ENCODE data around the gene SLC39A7. TPM values are rescaled to one million over a fixed set of nuclear protein-coding genes. Genes with fewer than 3 reads are reported as not detected.

SLC39A7 gene
- total and polyA plus RNA-seq, 4 donors = 8.9 to 112 (median 71.1) TPM

- Histone ChIP-seq H3K27ac (ENCODE audit: low read depth in 1 of 2, low read length in 2 of 2) (peak within 1 kb of the TSS; percentile 74 to 86), H3K9me3 (ENCODE audit: control insufficient read depth in 4 of 4, low read length in 3 of 4) (no peaks in the 10 kb centered on the region), H3K27me3 (ENCODE audit: control insufficient read depth in 4 of 4, insufficient read depth in 4 of 4, low read length in 3 of 4) (no peaks in the 10 kb centered on the region), H3K9ac (ENCODE audit: low read depth in 1 of 2, low read length in 2 of 2) (peak within 1 kb of the TSS; percentile 25 to 44), H3K36me3 (ENCODE audit: control insufficient read depth in 4 of 4, insufficient read depth in 3 of 4, low read depth in 1 of 4, low read length in 3 of 4) (peaks cover 3 to 21% (median 15%) of the 10 kb centered on the region in 4 donors), H3K4me1 (ENCODE audit: control insufficient read depth in 4 of 4, insufficient read depth in 4 of 4, low read length in 3 of 4) (peaks cover 9 to 53% (median 37%) of the 10 kb centered on the region in 4 donors), H3K4me3 (ENCODE audit: low read depth in 1 of 3, low read length in 3 of 3) (peak within 1 kb of the TSS; percentile 38 to 68 (median 58))
- 1% methylated on average over 48 of the region's 48 CpGs for whole genome bisulfite sequencing
- DNase-seq (ENCODE audit: low spot score) = peak; percentile 95
- TF ChIP-seq MAX (IDR thresholded peaks at IDR 0.05) (no peak), SP1 (IDR thresholded peaks at IDR 0.05) (peak; percentile 80), GABPA (IDR thresholded peaks at IDR 0.05 in 1 of 2, conservative IDR thresholded peaks at IDR 0.05 in 1 of 2) (peak in 1 of 2 donors; percentile 12), ZBTB33 (IDR thresholded peaks at IDR 0.05) (peak; percentile 47), ATF3 (IDR thresholded peaks at IDR 0.05) (no peak), FOXA1 (IDR thresholded peaks at IDR 0.05) (no peak), JUND (IDR thresholded peaks at IDR 0.05) (no peak), HNF4G (IDR thresholded peaks at IDR 0.05) (no peak), RAD21 (IDR thresholded peaks at IDR 0.05) (no peak), TAF1 (conservative IDR thresholded peaks at IDR 0.05) (no peak), REST (IDR thresholded peaks at IDR 0.05) (no peak), EGR1 (IDR thresholded peaks at IDR 0.05; ENCODE audit: low read depth in 2 of 2) (no peak), NR2F2 (IDR thresholded peaks at IDR 0.05) (peak; percentile 98), FOXA2 (IDR thresholded peaks at IDR 0.05) (no peak), RXRA (IDR thresholded peaks at IDR 0.05) (peak; percentile 87 to 93), YY1 (IDR thresholded peaks at IDR 0.05) (peak; percentile 97), HNF4A (conservative IDR thresholded peaks at IDR 0.05) (peak; percentile 77 to 80)
- TF ChIP-seq, protein P1, sequence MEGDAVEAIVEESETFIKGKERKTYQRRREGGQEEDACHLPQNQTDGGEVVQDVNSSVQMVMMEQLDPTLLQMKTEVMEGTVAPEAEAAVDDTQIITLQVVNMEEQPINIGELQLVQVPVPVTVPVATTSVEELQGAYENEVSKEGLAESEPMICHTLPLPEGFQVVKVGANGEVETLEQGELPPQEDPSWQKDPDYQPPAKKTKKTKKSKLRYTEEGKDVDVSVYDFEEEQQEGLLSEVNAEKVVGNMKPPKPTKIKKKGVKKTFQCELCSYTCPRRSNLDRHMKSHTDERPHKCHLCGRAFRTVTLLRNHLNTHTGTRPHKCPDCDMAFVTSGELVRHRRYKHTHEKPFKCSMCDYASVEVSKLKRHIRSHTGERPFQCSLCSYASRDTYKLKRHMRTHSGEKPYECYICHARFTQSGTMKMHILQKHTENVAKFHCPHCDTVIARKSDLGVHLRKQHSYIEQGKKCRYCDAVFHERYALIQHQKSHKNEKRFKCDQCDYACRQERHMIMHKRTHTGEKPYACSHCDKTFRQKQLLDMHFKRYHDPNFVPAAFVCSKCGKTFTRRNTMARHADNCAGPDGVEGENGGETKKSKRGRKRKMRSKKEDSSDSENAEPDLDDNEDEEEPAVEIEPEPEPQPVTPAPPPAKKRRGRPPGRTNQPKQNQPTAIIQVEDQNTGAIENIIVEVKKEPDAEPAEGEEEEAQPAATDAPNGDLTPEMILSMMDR (IDR thresholded peaks at IDR 0.05; ENCODE audit: low read depth, low read length, missing input control) = no peak
These were observed 3.9 kb downstream of the SLC39A7 start, which contains the start of gene HSD17B8 for GRCh38 chr6:33204415-33205190. TSS of gene HSD17B8 (plus strand) at chr6:33204655. CDS start at chr6:33204669, 14 bp downstream.

Measured in liver (tissue), 9 donors.